T-cell (primary cell): ENCODE results near the gene RIPOR3. TPM values are rescaled to one million over a fixed set of nuclear protein-coding genes. Genes with fewer than 3 reads are reported as not detected.
"Not testable (repeated sequence)": the region's sequence is repeated elsewhere in the genome, so short reads cannot be mapped to it uniquely, and the experiment has no call there.

Experiments
- ATAC-seq, 4 experiments: fragments of 200-7000 bp in 3 of 4; fragments of 150-1000 bp in 1 of 4; cut with Tn5 transposase; replicated peaks in 1 of 4; 1 replicate in 3 of 4; 2 replicates in 1 of 4; pipeline ENCODE4 v1.10.0; 2021; ENCODE audit warnings: moderate library complexity in 3 of 4, mild to moderate bottlenecking in 2 of 4, moderate number of reproducible peaks in 1 of 4
- CTCF ChIA-PET, 2 donors: fragments of 300-600 bp; sonication (Branson Sonifier 250); formaldehyde crosslinking; loops; one replicate each; lab custom pipeline; 2022; ENCODE audit warnings: antibody characterized with exemption in 2 of 2; lab: Charles Lee
- POLR2A ChIA-PET, 2 donors: fragments of 300-600 bp; sonication (Branson Sonifier 250); formaldehyde crosslinking; loops; one replicate each; lab custom pipeline; 2022; ENCODE audit warnings: antibody characterized with exemption in 2 of 2; lab: Charles Lee
- DNase-seq, 35 experiments: peaks; one replicate each; pipeline versions ENCODE4 v3.0.0 to v3.0.0-alpha.2; 2013 to 2023
- H3K27ac ChIP-seq: one replicate; pipeline ENCODE4 v1.5.1; 2013; ENCODE audit warnings: low read length
- H3K27me3 ChIP-seq, 2 experiments: replicated peaks in 1 of 2; 1 replicate in 1 of 2; 2 replicates in 1 of 2; pipeline versions ENCODE4 v1.6.1 to v1.7.0; 2013; ENCODE audit warnings: low read length in 1 of 2, mixed read lengths in 1 of 2; ENCODE audit not compliant: control insufficient read depth in 2 of 2, insufficient read depth in 2 of 2; ENCODE audit errors: extremely low read depth in 1 of 2
- H3K36me3 ChIP-seq, 2 donors: 1 replicate in 1 of 2; 2 replicates in 1 of 2; pipeline versions ENCODE4 v1.6.1 to v1.7.0; 2013; ENCODE audit warnings: low read length in 1 of 2; ENCODE audit not compliant: control insufficient read depth in 2 of 2, insufficient read depth in 1 of 2; ENCODE audit errors: extremely low read depth in 1 of 2
- H3K4me1 ChIP-seq, 2 experiments: 1 replicate in 1 of 2; 2 replicates in 1 of 2; pipeline versions ENCODE4 v1.6.1 to v1.7.0; 2013; ENCODE audit warnings: low read length in 2 of 2, mixed read lengths in 1 of 2; ENCODE audit not compliant: insufficient read depth in 2 of 2, control insufficient read depth in 1 of 2; ENCODE audit errors: extremely low read depth in 1 of 2
- H3K4me3 ChIP-seq, 2 donors: 1 replicate in 1 of 2; 2 replicates in 1 of 2; pipeline versions ENCODE4 v1.5.1 to v1.7.0; 2013; ENCODE audit warnings: mild to moderate bottlenecking in 2 of 2, low read length in 1 of 2, moderate library complexity in 1 of 2; ENCODE audit not compliant: control insufficient read depth in 1 of 2; ENCODE audit errors: extremely low read depth in 1 of 2
- H3K9me3 ChIP-seq: 2 replicates; pipeline ENCODE4 v1.7.0; 2013
- H3K27ac Mint-ChIP-seq, 2 donors: one replicate each; pipeline ENCODE4 v1.8.0; 2020 to 2021; ENCODE audit warnings: mild to moderate bottlenecking in 2 of 2, mixed read lengths in 2 of 2
- H3K27me3 Mint-ChIP-seq, 2 donors: one replicate each; pipeline ENCODE4 v1.8.0; 2021 to 2022; ENCODE audit warnings: mixed read lengths in 2 of 2
- H3K36me3 Mint-ChIP-seq: one replicate; pipeline ENCODE4 v1.8.0; 2021; ENCODE audit warnings: mixed read lengths
- H3K4me1 Mint-ChIP-seq, 3 donors: one replicate each; pipeline ENCODE4 v1.8.0; 2020 to 2022; ENCODE audit warnings: mixed read lengths in 3 of 3, mild to moderate bottlenecking in 1 of 3
- H3K4me3 Mint-ChIP-seq, 3 donors: one replicate each; pipeline ENCODE4 v1.8.0; 2020 to 2022; ENCODE audit warnings: mild to moderate bottlenecking in 3 of 3, mixed read lengths in 3 of 3, moderate library complexity in 3 of 3
- H3K9me3 Mint-ChIP-seq, 3 donors: one replicate each; pipeline ENCODE4 v1.8.0; 2020 to 2022; ENCODE audit warnings: mixed read lengths in 3 of 3
- WGBS: methylation state at CpG from one replicate; pipeline ENCODE4 v1.1.5; 2013; ENCODE audit warnings: missing lambda C conversion rate; ENCODE audit not compliant: insufficient coverage; 5-methylcytosine and 5-hydroxymethylcytosine counted together
- total RNA-seq, 35 experiments: library from RNA in 6 of 35; stranded (reverse) in 6 of 35; fragments of 120-200 nt in 1 of 35; gene quantifications; one replicate each; pipeline versions ENCODE4 v1.2.1 to v1.2.4 and lab custom pipeline; 2013 to 2026

Gene RIPOR3
- total RNA-seq, 5 donors from 2014 or later (not counting 1 experiment from before 2014, with no cell fraction given): 0.25 to 0.88 (median 0.42) TPM

DNA sequence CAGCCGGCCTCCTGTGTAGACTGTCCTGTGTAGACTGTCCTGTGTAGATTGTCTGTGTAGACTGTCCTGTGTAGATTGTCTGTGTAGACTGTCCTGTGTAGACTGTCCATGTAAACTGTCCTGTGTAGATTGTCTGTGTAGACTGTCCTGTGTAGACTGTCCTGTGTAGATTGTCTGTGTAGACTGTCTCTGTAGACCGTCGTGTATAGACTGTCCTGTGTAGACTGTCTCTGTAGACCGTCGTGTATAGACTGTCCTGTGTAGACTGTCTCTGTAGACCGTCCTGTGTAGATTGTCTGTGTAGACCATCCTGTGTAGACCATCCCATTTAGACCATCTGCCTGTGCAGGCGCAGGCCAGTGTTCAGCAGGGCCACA lies 121.9 kb downstream of the RIPOR3 start:
- DNase-seq, CTCF ChIA-PET, POLR2A ChIA-PET, H3K4me3 ChIP-seq, H3K27me3 Mint-ChIP-seq, H3K27ac ChIP-seq, H3K27me3 ChIP-seq, H3K9me3 Mint-ChIP-seq, H3K9me3 ChIP-seq: not testable (repeated sequence)
- Mint-ChIP-seq H3K4me1 (peaks cover 67 to 81% (median 76%) of the 10 kb centered on the region in 3 donors), H3K36me3 (peaks cover 51% of the 10 kb centered on the region), H3K27ac (peak overlapping the region; percentile 66 to 84), H3K4me3 (peak overlapping the region in 1 of 3 donors; percentile 55)
- Histone ChIP-seq H3K36me3 (peaks cover 12 to 88% of the 10 kb centered on the region in 2 donors), H3K4me1 (peaks cover 7 to 27% of the 10 kb centered on the region in 2 experiments)
- ATAC-seq: peak in 2 of 4 experiments; percentile 5 to 13
- WGBS: 94% methylated on average over 3 of the region's 7 CpGs

DNA sequence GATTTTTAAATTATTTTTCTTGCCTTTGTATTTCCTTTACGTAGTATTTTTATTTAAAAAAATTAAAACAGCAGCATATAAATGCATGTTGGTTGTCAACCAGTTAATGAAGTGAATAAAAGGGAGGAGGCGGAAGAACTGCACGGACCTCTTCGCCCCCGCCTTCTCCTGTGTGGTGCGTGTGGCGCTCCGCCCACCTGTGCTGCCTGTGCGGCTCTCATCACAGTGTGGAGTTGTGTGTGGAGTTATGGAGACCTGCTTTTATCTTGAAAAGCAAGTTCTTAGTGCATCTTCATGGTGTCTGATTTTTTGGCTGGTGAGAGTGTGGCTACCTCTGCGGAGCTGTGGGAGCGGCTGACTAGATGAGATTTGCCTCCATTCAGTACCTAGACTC lies 122.8 kb downstream of the RIPOR3 start:
- peaks cover 67 to 83% (median 75%) of the 10 kb centered on the region in 3 donors for H3K4me1 Mint-ChIP-seq
- H3K27ac ChIP-seq: no peak overlapping the region

DNA sequence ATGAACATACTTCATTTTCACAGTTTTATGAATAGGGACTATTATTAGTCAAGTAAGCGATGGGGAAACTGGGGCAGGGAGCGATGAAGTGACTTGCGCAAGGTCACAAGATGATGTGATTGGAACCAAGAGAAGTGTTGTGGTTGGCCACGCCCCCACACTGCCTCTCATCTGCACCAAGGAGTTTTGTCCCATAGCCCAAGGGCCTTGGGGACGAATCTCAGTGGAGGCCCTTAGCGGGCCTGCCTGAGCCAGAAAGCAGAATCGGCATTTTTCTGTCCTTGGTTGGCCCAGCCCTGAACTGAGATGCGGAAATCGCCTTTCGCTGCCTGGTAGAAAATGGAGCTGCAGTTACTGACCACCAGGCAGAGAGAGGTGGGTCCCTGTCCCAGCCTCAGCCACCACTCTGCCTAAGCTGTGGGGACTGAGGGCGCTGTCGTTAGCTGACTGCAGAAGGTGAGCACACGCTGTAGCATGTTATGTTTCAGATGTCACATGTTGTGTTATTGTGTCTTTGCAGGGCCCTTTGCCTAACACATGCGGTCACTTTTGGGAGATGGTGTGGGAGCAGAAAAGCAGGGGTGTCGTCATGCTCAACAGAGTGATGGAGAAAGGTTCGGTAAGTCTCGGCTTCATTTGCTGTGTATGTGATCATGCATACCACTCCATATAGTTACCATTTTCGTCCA lies 123.3 kb downstream of the RIPOR3 start:
- Mint-ChIP-seq H3K27ac (peak overlapping the region; percentile 9 to 84), H3K27me3 (no peaks in the 10 kb centered on the region), H3K9me3 (no peaks in the 10 kb centered on the region), H3K36me3 (peaks cover 47% of the 10 kb centered on the region), H3K4me1 (peaks cover 67 to 83% (median 75%) of the 10 kb centered on the region in 3 donors), H3K4me3 (no peak overlapping the region)
- WGBS: 98% methylated on average over 9 of the region's 18 CpGs
- peaks cover 5 to 84% of the 10 kb centered on the region in 2 donors for H3K36me3 ChIP-seq
- CTCF ChIA-PET: interaction anchor here in 1 of 2 donors (0.5 kb wide), 1 partner anchor 78 kb away, joined by 9 read pairs; no protein-coding TSS in a partner anchor
- ATAC-seq (no peak), DNase-seq (no peak)
- no peaks in the 10 kb centered on the region for H3K9me3 ChIP-seq
- H3K4me3 ChIP-seq: no peak overlapping the region
- H3K4me1 ChIP-seq: peaks cover 7 to 26% of the 10 kb centered on the region in 2 experiments
- no peaks in the 10 kb centered on the region for H3K27me3 ChIP-seq
- H3K27ac ChIP-seq: no peak overlapping the region
- POLR2A ChIA-PET: interaction anchor here in 1 of 2 donors (0.6 kb wide), 1 partner anchor 84 kb away, joined by 3 read pairs; no protein-coding TSS in a partner anchor

More for the DNA sequence above, 122.8 kb downstream of the RIPOR3 start:
- no peaks in the 10 kb centered on the region for H3K9me3 Mint-ChIP-seq
- WGBS: 68% methylated on average over 9 of the region's 11 CpGs
- H3K27me3 ChIP-seq: no peaks in the 10 kb centered on the region
- H3K4me3 Mint-ChIP-seq: no peak overlapping the region
- no peaks in the 10 kb centered on the region for H3K27me3 Mint-ChIP-seq
- H3K36me3 Mint-ChIP-seq: peaks cover 47% of the 10 kb centered on the region
- H3K4me3 ChIP-seq: no peak overlapping the region
- CTCF ChIA-PET: interaction anchor here in 1 of 2 donors (0.5 kb wide), 1 partner anchor 79 kb away, joined by 9 read pairs; no protein-coding TSS in a partner anchor
- H3K9me3 ChIP-seq: no peaks in the 10 kb centered on the region
- H3K4me1 ChIP-seq: peaks cover 7 to 27% of the 10 kb centered on the region in 2 experiments
- peaks cover 9 to 84% of the 10 kb centered on the region in 2 donors for H3K36me3 ChIP-seq
- POLR2A ChIA-PET: no interaction called here
- DNase-seq (no peak), ATAC-seq (no peak)
- peak overlapping the region in 1 of 2 donors; percentile 84 for H3K27ac Mint-ChIP-seq

DNA sequence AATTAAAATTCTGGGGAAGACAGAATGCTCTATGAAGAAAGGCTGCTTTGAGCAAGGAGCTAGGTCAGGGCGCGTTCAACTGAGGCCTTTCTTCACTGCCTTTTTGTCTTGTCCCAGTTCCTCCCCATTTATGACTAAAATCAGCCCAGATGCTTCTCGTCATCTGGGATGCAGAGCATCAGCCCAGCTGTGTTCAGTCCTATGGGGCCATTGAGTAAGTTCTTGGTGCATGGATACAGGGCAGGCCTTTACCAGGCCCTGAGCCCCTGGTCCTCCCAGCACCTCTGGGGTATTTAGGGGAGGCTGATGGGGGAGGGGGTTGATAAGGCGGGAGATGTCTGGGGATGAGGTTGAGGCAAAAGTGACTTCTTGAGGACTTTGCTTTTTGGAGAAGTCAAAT lies 125.5 kb downstream of the RIPOR3 start:
- peak overlapping the region; percentile 61 to 82 for H3K27ac Mint-ChIP-seq

DNA sequence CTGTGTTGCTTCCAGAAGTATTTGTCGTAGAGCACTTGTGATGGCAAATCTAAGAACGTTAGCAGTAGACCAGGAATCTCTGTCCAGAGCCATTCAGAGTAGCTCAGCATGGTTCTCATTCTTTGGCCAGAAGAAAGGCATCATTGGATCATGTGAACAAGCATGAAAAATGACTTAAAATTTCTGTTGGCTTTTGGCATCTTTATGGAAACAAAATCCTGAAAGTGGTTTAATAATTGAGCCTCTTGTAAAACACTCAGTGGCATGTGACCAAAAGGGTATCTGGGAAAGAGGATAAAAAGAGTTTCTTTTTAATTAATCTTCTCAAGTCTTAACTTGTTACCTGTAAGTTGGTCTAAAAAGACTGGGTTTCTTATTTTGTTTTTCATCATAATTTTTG lies 126.0 kb downstream of the RIPOR3 start:
- Histone ChIP-seq H3K4me3 (no peak overlapping the region), H3K4me1 (peaks cover 3 to 31% of the 10 kb centered on the region in 2 experiments), H3K27me3 (no peaks in the 10 kb centered on the region), H3K36me3 (peaks cover 5 to 77% of the 10 kb centered on the region in 2 donors), H3K27ac (no peak overlapping the region), H3K9me3 (no peaks in the 10 kb centered on the region)
- Mint-ChIP-seq H3K4me3 (no peak overlapping the region), H3K27ac (peak overlapping the region; percentile 61 to 82), H3K9me3 (no peaks in the 10 kb centered on the region), H3K27me3 (no peaks in the 10 kb centered on the region), H3K36me3 (peaks cover 62% of the 10 kb centered on the region), H3K4me1 (peaks cover 57 to 81% (median 73%) of the 10 kb centered on the region in 3 donors)
- ATAC-seq (no peak), DNase-seq (no peak)
- ChIA-PET CTCF (interaction anchor here in 1 of 2 donors (0.6 kb wide), 1 partner anchor 146 kb away, joined by 3 read pairs; no protein-coding TSS in a partner anchor), POLR2A (no interaction called here)
- WGBS: 92% methylated on average over 2 of the region's 2 CpGs

More for the DNA sequence above, 125.5 kb downstream of the RIPOR3 start:
- Histone ChIP-seq H3K9me3 (no peaks in the 10 kb centered on the region), H3K4me1 (peaks cover 5 to 34% of the 10 kb centered on the region in 2 experiments), H3K27ac (no peak overlapping the region), H3K36me3 (peaks cover 5 to 81% of the 10 kb centered on the region in 2 donors), H3K4me3 (no peak overlapping the region), H3K27me3 (no peaks in the 10 kb centered on the region)
- Mint-ChIP-seq H3K27me3 (no peaks in the 10 kb centered on the region), H3K4me1 (peaks cover 59 to 83% (median 75%) of the 10 kb centered on the region in 3 donors), H3K4me3 (no peak overlapping the region), H3K9me3 (no peaks in the 10 kb centered on the region), H3K36me3 (peaks cover 61% of the 10 kb centered on the region)
- DNase-seq (no peak), ATAC-seq (no peak)
- ChIA-PET POLR2A (no interaction called here), CTCF (interaction anchor here in 1 of 2 donors (0.6 kb wide), 1 partner anchor 145 kb away, joined by 3 read pairs; no protein-coding TSS in a partner anchor)
- 92% methylated on average over 2 of the region's 4 CpGs for WGBS

DNA sequence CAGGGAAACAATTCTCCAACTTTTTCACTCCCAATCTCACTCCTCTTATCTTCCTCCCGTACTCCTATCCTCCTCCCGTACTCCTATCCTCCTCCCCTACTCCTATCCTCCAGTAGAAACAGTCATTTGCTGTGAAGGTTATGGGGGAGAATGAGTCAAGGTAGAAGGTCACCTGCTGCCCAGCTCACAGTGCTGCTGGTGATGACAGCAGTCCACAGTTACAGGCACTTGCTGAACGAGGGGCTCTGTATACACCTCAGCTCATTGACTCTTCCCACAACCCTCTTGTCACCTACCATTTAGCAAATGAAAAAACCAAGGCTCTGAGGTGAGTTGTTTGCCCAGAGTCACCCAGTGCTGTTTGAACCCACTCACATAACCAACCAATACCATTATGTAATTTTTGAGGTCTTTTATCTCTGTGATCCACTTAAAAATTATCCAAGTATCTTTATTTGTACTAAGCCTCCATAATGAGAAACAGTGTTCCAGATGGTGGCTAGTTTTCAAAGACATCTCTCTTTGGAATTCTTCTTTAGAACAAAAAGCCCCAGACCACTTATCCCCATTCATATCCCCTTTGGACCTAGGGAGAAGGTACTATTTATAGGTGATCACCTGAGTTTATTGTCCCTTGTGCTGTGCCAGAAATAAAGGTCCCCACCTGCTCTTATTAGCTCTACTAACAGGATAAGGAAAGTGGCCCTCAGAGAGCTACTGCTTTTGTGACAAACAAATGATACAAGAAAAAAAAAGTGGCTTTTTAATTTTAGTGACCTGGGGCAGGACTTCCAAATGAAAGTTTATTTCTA lies 128.0 kb downstream of the RIPOR3 start:
- peaks cover 53 to 79% (median 71%) of the 10 kb centered on the region in 3 donors for H3K4me1 Mint-ChIP-seq
- H3K9me3 Mint-ChIP-seq: no peaks in the 10 kb centered on the region
- ChIA-PET CTCF (interaction anchor here (0.8 to 1.0 kb wide), 2 partner anchors 9 to 12 kb away, joined by 3 read pairs; no protein-coding TSS in a partner anchor), POLR2A (no interaction called here)
- Histone ChIP-seq H3K36me3 (peaks cover 0 to 61% of the 10 kb centered on the region in 2 donors), H3K27ac (no peak overlapping the region), H3K4me1 (peaks cover 0 to 21% of the 10 kb centered on the region in 2 experiments), H3K27me3 (no peaks in the 10 kb centered on the region), H3K4me3 (no peak overlapping the region), H3K9me3 (no peaks in the 10 kb centered on the region)
- no peak for ATAC-seq
- DNase-seq: no peak
- peaks cover 53% of the 10 kb centered on the region for H3K36me3 Mint-ChIP-seq
- 83% methylated on average over 1 of the region's 3 CpGs for WGBS
- no peak overlapping the region for H3K4me3 Mint-ChIP-seq
- peak overlapping the region; percentile 75 to 83 for H3K27ac Mint-ChIP-seq
- no peaks in the 10 kb centered on the region for H3K27me3 Mint-ChIP-seq
